DMS 273 (cell line): ENCODE data around the gene IL22RA2.

ENCODE experiments used
- DNase-seq: peaks from one replicate; lab custom pipeline; 2025; ENCODE audit not compliant: unreplicated experiment; lab: John Stamatoyannopoulos, UW

Gene IL22RA2

GRCh38 chr6:137097526-137097925 is 75.9 kb downstream of the IL22RA2 start:
- DNase-seq = no peak

- peak; percentile 19 for DNase-seq
Observed at GRCh38 chr6:137097057-137097456, 76.4 kb downstream of the IL22RA2 start.

GRCh38 chr6:137095651-137096238 is 77.7 kb downstream of the IL22RA2 start:
- peak; percentile 60 for DNase-seq

- no peak for DNase-seq
Observed at GRCh38 chr6:137095093-137095492, 78.4 kb downstream of the IL22RA2 start.

GRCh38 chr6:137094411-137095008 is 78.9 kb downstream of the IL22RA2 start:
- peak; percentile 88 for DNase-seq
